ENCODE data around the gene CACNA2D4. TPM values are rescaled to one million over a fixed set of nuclear protein-coding genes. Genes with fewer than 3 reads are reported as not detected.

CACNA2D4 gene
- total and polyA plus RNA-seq, 2 donors (not counting 1 experiment from before 2014, with no cell fraction given) = 0.68 to 0.99 TPM

- no peak overlapping the region for H3K27ac ChIP-seq (ENCODE audit: insufficient read depth, low read length)
- H2AFZ ChIP-seq (ENCODE audit: low read length) = peak overlapping the region; percentile 58
- H3K79me2 ChIP-seq (ENCODE audit: control insufficient read depth, insufficient read depth, low read length) = no peaks in the 10 kb centered on the region
- H3K27me3 ChIP-seq (ENCODE audit: control insufficient read depth, insufficient read depth, low read length) = no peaks in the 10 kb centered on the region
- TF ChIP-seq CTCF (conservative IDR thresholded peaks at IDR 0.05 in 1 of 2, IDR thresholded peaks at IDR 0.05 in 1 of 2; ENCODE audit: low read depth in 1 of 2, low read length in 2 of 2) (no peak), EZH2 (IDR thresholded peaks at IDR 0.05; ENCODE audit: low read length, missing control alignments) (no peak)
- peak; percentile 87 to 90 for DNase-seq (ENCODE audit: low read depth in 2 of 2)
- no peaks in the 10 kb centered on the region for H3K9me3 ChIP-seq (ENCODE audit: control insufficient read depth, insufficient read depth, low read depth, low read length)
- no peaks in the 10 kb centered on the region for H3K36me3 ChIP-seq (ENCODE audit: control insufficient read depth, insufficient read depth, low read length)
- no peaks in the 10 kb centered on the region for H4K20me1 ChIP-seq (ENCODE audit: control insufficient read depth, extremely low read depth, insufficient read depth, low read length)
- no peak overlapping the region for H3K4me3 ChIP-seq (replicated peaks in 1 of 4; ENCODE audit: control extremely low read depth in 1 of 4, insufficient read depth in 1 of 4, low read depth in 3 of 4, low read length in 4 of 4)
- no peak overlapping the region for H3K4me2 ChIP-seq (ENCODE audit: extremely low read depth, insufficient read depth, low read length)
- peaks cover 6% of the 10 kb centered on the region for H3K4me1 ChIP-seq (ENCODE audit: control insufficient read depth, extremely low read depth, insufficient read depth, low read length)
- no peak overlapping the region for H3K9ac ChIP-seq (ENCODE audit: insufficient read depth, low read length)
Measured at GRCh38 chr12:1804545-1805332, 113.7 kb downstream of the CACNA2D4 start.

GRCh38 chr12:1803736-1804135 lies 114.7 kb downstream of the CACNA2D4 start:
- Histone ChIP-seq H2AFZ (ENCODE audit: low read length) (no peak overlapping the region), H3K4me3 (replicated peaks in 1 of 4; ENCODE audit: control extremely low read depth in 1 of 4, insufficient read depth in 1 of 4, low read depth in 3 of 4, low read length in 4 of 4) (no peak overlapping the region), H3K9ac (ENCODE audit: insufficient read depth, low read length) (no peak overlapping the region), H3K27ac (ENCODE audit: insufficient read depth, low read length) (no peak overlapping the region), H3K4me1 (ENCODE audit: control insufficient read depth, extremely low read depth, insufficient read depth, low read length) (peaks cover 6% of the 10 kb centered on the region), H3K36me3 (ENCODE audit: control insufficient read depth, insufficient read depth, low read length) (no peaks in the 10 kb centered on the region), H3K9me3 (ENCODE audit: control insufficient read depth, insufficient read depth, low read depth, low read length) (no peaks in the 10 kb centered on the region), H4K20me1 (ENCODE audit: control insufficient read depth, extremely low read depth, insufficient read depth, low read length) (no peaks in the 10 kb centered on the region), H3K79me2 (ENCODE audit: control insufficient read depth, insufficient read depth, low read length) (no peaks in the 10 kb centered on the region), H3K4me2 (ENCODE audit: extremely low read depth, insufficient read depth, low read length) (no peak overlapping the region), H3K27me3 (ENCODE audit: control insufficient read depth, insufficient read depth, low read length) (no peaks in the 10 kb centered on the region)
- DNase-seq (ENCODE audit: low read depth in 2 of 2) = no peak
- TF ChIP-seq EZH2 (IDR thresholded peaks at IDR 0.05; ENCODE audit: low read length, missing control alignments) (no peak), CTCF (conservative IDR thresholded peaks at IDR 0.05 in 1 of 2, IDR thresholded peaks at IDR 0.05 in 1 of 2; ENCODE audit: low read depth in 1 of 2, low read length in 2 of 2) (no peak)

- H4K20me1 ChIP-seq (ENCODE audit: control insufficient read depth, extremely low read depth, insufficient read depth, low read length) = no peaks in the 10 kb centered on the region
- H3K4me2 ChIP-seq (ENCODE audit: extremely low read depth, insufficient read depth, low read length) = no peak overlapping the region
- no peak overlapping the region for H3K9ac ChIP-seq (ENCODE audit: insufficient read depth, low read length)
- peak in 1 of 2 donors; percentile 73 for DNase-seq (ENCODE audit: low read depth in 2 of 2)
- peaks cover 12% of the 10 kb centered on the region for H3K4me1 ChIP-seq (ENCODE audit: control insufficient read depth, extremely low read depth, insufficient read depth, low read length)
- no peak overlapping the region for H3K27ac ChIP-seq (ENCODE audit: insufficient read depth, low read length)
- H3K36me3 ChIP-seq (ENCODE audit: control insufficient read depth, insufficient read depth, low read length) = no peaks in the 10 kb centered on the region
- no peaks in the 10 kb centered on the region for H3K79me2 ChIP-seq (ENCODE audit: control insufficient read depth, insufficient read depth, low read length)
- no peaks in the 10 kb centered on the region for H3K9me3 ChIP-seq (ENCODE audit: control insufficient read depth, insufficient read depth, low read depth, low read length)
- no peak overlapping the region for H3K4me3 ChIP-seq (replicated peaks in 1 of 4; ENCODE audit: control extremely low read depth in 1 of 4, insufficient read depth in 1 of 4, low read depth in 3 of 4, low read length in 4 of 4)
- no peaks in the 10 kb centered on the region for H3K27me3 ChIP-seq (ENCODE audit: control insufficient read depth, insufficient read depth, low read length)
- TF ChIP-seq CTCF (conservative IDR thresholded peaks at IDR 0.05 in 1 of 2, IDR thresholded peaks at IDR 0.05 in 1 of 2; ENCODE audit: low read depth in 1 of 2, low read length in 2 of 2) (no peak), EZH2 (IDR thresholded peaks at IDR 0.05; ENCODE audit: low read length, missing control alignments) (no peak)
- no peak overlapping the region for H2AFZ ChIP-seq (ENCODE audit: low read length)
Measured at GRCh38 chr12:1801303-1801975, 117.0 kb downstream of the CACNA2D4 start.
